HG02884 (cell line): ENCODE results near the gene RPL13A.
A peak's percentile ranks its signal among the peaks of the same experiment; 100 is the strongest.
"Not testable (repeated sequence)": the region's sequence is repeated elsewhere in the genome, so short reads cannot be mapped to it uniquely, and the experiment has no call there.

Experiments
- ATAC-seq: cut with Tn5 transposase; IDR thresholded peaks from one replicate; pipeline ENCODE4 v1.9.1; 2021; ENCODE audit warnings: mild to moderate bottlenecking, moderate library complexity; ENCODE audit not compliant: unreplicated experiment

Gene RPL13A

DNA sequence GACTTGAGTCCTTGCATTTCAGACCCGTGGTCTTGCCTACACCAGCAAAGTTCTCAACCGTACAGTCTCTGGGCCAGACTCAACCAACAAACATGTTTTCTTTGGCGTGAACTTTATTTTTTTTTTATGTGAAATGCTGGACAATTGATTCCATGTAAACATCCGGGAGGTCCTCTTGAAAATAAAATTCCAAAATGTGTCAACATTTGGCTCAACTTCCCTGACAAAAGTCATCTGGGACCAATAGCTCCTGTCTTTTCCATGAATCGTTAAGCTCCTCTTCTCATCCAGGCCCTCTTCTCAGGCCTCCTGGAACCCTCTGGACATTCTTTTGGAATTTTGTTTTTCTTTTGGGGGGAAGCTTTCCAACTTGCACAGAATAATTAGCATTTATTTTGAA lies 31.6 kb upstream of the RPL13A start:
- no peak for ATAC-seq

DNA sequence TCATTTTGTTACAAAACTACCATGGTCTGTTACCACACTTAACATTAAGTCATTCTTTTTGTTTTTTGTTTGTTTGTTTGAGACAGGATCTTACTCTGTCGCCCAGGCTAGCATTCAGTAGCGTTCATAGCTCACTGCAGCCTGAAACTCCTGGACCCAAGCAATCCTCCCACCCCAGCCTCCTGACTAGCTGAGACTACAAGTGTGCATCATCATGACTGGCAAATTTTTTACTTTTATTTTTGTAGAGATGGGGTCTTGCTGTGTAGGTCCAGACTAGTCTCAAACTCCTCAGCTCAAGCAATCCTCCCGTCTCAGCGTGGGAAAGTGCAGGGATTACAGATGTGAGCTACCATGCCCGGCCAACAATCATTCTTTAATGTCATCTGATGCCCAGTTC lies 31.1 kb upstream of the RPL13A start:
- ATAC-seq, result no peak

DNA sequence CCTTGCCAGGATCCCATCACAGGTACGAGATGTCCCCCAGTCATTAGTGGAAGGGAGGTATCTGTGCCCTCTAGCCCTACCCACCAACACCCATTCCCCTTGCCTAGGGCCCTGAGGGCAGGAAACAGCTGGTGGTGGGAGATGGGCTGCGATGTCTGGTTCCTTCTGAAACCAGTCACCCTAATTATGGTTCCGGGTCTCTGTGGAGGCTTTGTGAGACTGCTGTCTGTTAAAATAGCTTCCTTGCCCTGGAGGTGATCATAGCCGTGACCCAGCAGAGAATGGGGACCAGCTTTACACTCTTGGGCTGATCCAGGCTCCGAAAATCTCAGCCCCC lies 28.9 kb upstream of the RPL13A start:
- no peak for ATAC-seq

DNA sequence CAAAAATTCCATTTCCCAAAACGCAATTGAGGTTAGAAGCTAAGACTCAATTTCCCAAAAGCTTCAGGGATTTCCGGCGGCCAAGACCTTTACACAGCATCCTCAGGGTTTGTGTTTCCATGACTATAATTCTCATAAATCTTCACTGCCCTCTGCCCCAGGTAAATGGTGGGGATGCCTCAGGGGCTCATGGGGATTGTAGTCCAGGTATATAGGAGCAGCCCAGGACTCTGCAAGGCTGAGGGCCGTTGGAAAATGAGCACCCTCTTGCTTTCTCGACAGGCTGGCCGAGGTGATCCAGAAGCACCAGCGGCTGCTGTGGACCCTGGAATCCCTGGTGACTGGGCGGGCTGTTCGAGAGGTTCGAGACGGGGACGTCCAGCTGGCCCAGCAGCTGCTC lies 28.0 kb upstream of the RPL13A start:
- ATAC-seq, result no peak

GRCh38 chr19:49461130-49461529 lies 26.3 kb upstream of the RPL13A start:
- ATAC-seq, result not testable (repeated sequence)

DNA sequence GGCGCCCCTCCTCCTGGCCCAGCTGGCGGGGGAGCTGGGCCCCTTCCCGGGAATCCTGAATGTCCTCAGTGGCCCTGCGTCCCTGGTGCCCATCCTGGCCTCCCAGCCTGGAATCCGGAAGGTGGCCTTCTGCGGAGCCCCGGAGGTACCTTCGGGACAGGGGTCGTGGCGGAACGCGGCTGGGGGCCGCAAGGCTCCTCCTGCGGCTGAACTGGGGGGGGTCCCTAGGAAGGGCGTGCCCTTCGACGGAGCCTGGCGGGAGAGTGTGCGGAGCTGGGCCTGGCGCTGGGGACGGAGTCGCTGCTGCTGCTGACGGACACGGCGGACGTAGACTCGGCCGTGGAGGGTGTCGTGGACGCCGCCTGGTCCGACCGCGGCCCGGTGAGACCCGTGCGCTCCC lies 25.8 kb upstream of the RPL13A start:
- no peak for ATAC-seq

GRCh38 chr19:49462492-49462891 lies 24.9 kb upstream of the RPL13A start:
- no peak for ATAC-seq

DNA sequence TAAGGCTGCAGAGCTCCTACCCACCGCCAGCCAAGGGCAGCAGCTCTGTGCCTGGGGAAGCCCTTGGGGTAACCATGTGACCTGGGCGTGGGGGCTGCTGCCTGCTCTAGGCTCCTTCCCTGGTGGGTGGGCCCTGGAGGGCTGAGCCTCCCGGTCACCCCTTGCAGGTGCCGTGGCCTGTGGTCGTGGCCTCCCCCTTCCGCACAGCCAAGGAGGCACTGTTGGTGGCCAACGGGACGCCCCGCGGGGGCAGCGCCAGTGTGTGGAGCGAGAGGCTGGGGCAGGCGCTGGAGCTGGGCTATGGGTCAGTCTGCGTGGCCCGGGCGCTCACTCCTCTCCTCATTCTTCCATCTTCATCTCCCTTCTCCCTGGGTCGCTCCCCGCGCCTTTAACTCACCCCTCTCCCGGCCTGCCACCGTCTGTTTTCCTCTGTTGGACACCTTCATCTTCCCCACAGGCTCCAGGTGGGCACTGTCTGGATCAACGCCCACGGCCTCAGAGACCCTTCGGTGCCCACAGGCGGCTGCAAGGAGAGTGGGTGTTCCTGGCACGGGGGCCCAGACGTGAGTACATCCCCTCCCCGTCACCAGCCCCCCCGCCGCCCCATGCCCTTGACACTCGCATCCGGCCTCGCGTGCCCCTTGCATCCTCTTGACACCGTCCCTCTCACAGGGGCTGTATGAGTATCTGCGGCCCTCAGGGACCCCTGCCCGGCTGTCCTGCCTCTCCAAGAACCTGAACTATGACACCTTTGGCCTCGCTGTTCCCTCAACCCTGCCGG lies 23.3 kb upstream of the RPL13A start:
- ATAC-seq, result no peak

GRCh38 chr19:49465371-49465770 lies 22.0 kb upstream of the RPL13A start:
- ATAC-seq, result no peak

DNA sequence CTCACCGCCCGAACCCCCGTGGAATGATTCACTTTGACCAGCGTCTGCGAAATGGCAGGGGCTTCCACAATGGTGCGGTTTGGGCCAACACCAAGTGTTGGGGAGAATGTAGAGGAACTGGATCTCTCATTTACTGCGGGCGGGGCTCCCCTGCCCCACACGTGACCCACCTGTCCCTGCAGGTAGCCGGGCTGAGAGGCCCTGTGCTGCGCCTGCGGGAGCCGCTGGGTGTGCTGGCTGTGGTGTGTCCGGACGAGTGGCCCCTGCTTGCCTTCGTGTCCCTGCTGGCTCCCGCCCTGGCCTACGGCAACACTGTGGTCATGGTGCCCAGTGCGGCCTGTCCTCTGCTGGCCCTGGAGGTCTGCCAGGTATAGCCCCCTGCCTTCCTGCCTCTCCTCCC lies 19.2 kb upstream of the RPL13A start:
- ATAC-seq, result no peak

DNA sequence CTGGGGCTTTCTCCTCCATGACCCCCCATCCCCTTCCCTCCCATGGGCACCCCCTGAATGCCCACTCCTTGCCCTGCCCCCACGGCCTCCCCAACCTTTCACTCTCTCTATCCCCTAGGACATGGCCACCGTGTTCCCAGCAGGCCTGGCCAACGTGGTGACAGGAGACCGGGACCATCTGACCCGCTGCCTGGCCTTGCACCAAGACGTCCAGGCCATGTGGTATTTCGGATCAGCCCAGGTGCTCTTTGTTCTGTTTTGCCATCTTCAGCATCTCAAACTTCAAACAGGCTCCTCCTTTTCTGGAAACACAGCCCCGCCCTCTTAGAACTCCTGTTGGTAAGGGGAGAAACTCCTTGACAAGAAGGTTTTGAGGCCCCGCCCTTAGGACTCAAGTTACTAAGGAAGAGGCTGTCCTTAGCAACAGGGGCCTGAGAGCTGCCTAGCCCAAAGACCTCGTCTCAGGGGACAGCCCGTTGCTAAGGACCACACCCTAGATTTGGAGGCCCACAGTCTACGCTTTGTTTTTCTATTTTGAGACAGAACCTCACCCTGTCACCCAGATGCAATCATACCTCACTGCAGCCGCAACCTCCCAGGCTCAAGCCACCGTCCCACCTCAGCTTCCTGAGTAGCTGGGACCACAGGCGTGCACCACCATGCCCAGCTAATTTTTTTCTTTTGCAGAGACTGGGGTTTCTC lies 18.5 kb upstream of the RPL13A start:
- ATAC-seq, result peak; percentile 62

- ATAC-seq, result no peak
These were observed 17.4 kb upstream of the RPL13A start for GRCh38 chr19:49469828-49470614.

- ATAC-seq, result no peak
These were observed 16.8 kb upstream of the RPL13A start for GRCh38 chr19:49470615-49470978.

GRCh38 chr19:49472936-49473335 lies 14.5 kb upstream of the RPL13A start:
- no peak for ATAC-seq

- not testable (repeated sequence) for ATAC-seq
These were observed 13.9 kb upstream of the RPL13A start for GRCh38 chr19:49473501-49473867.

DNA sequence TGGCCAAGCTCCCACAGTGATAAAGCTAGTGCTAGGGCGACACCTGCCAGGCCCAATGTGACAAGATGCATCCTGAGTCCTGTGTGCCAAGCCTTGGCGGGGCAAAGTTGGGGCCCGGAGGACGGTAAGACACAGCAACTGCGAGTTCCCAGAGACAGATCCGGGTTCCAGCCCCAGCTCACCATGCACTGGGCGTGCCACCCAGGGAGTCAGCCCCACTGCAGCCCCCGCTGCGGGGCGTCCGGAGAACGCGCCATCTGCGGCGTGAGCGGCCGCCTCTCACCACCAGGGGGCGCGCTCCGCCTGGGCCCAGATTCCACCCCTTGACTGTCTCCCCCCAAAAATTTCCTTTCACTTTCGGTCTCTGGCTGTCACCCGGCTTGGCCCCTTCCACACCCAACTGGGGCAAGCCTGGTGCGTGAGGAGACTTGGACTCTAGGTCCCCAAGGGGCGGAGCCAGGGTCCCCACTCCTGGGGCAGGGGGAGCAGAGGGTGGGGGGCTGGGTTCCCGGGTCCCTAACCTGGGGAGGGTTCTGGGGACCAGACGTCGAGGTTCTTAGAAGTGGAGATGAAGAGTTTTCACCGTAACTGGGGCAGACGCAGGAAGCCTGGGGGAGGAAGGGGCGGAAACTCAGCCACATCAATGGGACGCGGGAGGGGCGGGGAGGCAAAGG lies 13.4 kb upstream of the RPL13A start, which contains the start of gene FLT3LG:
Gene FLT3LG, plus strand, starts transcription at position 348 of the 674 bp plus-strand sequence. CDS start 425 bp downstream, outside the sequence.
- ATAC-seq, result peak; percentile 41

GRCh38 chr19:49474542-49474924 lies 12.9 kb upstream of the RPL13A start:
- no peak for ATAC-seq

- ATAC-seq, result no peak
These were observed 12.1 kb upstream of the RPL13A start for GRCh38 chr19:49475191-49475917.

DNA sequence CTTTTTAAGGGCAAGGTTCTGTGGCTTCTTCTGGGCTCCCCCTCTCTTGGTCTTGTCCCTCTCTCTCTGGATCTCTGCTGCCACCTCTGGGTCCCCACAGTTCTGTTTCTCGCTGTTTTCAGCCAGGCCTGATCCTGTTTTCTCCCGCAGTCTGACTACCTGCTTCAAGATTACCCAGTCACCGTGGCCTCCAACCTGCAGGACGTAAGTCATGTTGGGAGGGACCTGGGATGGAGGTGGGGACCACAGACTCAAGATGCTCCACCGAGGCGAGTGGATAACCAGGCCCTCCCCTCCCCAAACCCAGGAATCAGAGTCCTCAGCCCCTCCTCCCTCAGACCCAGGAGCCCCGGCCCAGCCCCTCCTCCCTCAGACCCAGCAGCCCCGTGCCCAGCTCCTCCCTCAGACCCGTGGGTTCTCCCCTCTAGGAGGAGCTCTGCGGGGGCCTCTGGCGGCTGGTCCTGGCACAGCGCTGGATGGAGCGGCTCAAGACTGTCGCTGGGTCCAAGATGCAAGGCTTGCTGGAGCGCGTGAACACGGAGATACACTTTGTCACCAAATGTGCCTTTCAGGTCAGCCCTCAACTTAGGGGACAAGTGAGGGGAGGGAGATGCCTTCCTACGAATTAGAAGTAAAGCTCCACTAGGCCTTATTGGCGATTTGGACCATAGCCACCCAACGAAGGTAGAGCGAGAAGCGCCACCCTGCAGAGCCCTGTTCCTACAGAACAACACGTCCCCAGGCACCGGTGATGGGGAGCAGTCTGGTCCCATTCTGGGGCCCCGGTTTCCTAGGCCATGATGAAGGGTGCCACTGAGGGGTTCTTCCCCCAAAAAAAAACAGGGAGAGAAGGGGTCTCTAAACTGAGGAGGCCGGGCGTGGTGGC lies 11.2 kb upstream of the RPL13A start:
- ATAC-seq, result no peak
